Measurements from ENCODE around the gene OR6C68. TPM values are rescaled to one million over a fixed set of nuclear protein-coding genes. Genes with fewer than 3 reads are reported as not detected.
"Not testable (repeated sequence)": the region's sequence is repeated elsewhere in the genome, so short reads cannot be mapped to it uniquely, and the experiment has no call there.

Gene OR6C68
- total RNA-seq, 1 donor: not detected

DNA sequence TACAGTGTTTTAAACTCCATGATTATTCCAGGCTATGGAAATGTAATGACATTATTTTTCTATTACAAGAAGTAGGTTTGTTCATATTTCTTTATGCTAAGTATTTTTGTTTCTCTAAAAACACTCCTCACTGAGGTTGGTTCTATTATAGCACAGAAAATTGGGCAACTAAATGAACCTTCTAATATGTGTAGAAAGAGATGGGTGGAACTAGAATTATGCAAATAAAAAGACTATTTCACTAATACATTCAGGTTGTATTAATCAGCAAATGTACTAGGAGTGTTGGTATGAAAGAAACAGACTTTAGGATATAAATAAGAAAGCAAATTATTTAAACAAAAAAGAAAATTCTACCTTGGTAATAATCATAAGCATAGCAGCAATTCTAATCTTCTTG, 43.4 kb upstream of the OR6C68 start:
- no peaks in the 10 kb centered on the region for H3K4me1 ChIP-seq (ENCODE audit: insufficient read depth, low read length)
- no peak overlapping the region for H3K4me3 ChIP-seq (ENCODE audit: insufficient read depth, low read length)
- H3K27ac ChIP-seq (ENCODE audit: low read depth, low read length): no peak overlapping the region
- no peaks in the 10 kb centered on the region for H3K36me3 ChIP-seq (ENCODE audit: insufficient read depth, low read length)
- DNase-seq (ENCODE audit: insufficient read length, low spot score, missing footprints): no peak
- no peaks in the 10 kb centered on the region for H3K79me2 ChIP-seq (ENCODE audit: insufficient read depth, low read length)
- TF ChIP-seq, protein P1, sequence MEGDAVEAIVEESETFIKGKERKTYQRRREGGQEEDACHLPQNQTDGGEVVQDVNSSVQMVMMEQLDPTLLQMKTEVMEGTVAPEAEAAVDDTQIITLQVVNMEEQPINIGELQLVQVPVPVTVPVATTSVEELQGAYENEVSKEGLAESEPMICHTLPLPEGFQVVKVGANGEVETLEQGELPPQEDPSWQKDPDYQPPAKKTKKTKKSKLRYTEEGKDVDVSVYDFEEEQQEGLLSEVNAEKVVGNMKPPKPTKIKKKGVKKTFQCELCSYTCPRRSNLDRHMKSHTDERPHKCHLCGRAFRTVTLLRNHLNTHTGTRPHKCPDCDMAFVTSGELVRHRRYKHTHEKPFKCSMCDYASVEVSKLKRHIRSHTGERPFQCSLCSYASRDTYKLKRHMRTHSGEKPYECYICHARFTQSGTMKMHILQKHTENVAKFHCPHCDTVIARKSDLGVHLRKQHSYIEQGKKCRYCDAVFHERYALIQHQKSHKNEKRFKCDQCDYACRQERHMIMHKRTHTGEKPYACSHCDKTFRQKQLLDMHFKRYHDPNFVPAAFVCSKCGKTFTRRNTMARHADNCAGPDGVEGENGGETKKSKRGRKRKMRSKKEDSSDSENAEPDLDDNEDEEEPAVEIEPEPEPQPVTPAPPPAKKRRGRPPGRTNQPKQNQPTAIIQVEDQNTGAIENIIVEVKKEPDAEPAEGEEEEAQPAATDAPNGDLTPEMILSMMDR (IDR thresholded peaks at IDR 0.05; ENCODE audit: extremely low read depth, low read depth, low read length): no peak
- no peaks in the 10 kb centered on the region for H3K9me3 ChIP-seq (ENCODE audit: low read depth, low read length)
- H3K4me2 ChIP-seq (ENCODE audit: insufficient read depth, low read length): no peak overlapping the region
- no peaks in the 10 kb centered on the region for H3K27me3 ChIP-seq (ENCODE audit: insufficient read depth, low read length)
- no peak overlapping the region for H2AFZ ChIP-seq (ENCODE audit: low read length)
- H4K20me1 ChIP-seq (ENCODE audit: insufficient read depth, low read length): no peaks in the 10 kb centered on the region

DNA sequence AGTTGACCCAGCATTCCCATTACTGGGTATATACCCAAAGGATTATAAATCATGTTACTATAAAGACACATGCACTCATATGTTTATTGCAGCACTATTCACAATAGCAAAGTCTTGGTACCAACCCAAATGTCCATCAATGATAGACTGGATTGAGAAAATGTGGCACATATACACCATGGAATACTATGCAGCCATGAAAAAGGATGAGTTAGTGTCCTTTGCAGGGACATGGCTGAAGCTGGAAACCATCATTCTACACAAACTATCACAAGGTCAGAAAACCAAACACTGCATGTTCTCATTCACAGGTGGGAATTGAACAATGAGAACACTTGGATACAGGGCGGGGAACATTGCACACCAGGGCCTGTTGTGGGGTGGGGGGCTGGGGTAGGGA, 27.3 kb upstream of the OR6C68 start:
- not testable (repeated sequence) for H2AFZ ChIP-seq (ENCODE audit: low read length); H3K4me2 ChIP-seq (ENCODE audit: insufficient read depth, low read length); H3K9me3 ChIP-seq (ENCODE audit: low read depth, low read length); DNase-seq (ENCODE audit: insufficient read length, low spot score, missing footprints); H3K27me3 ChIP-seq (ENCODE audit: insufficient read depth, low read length); H3K27ac ChIP-seq (ENCODE audit: low read depth, low read length); H3K36me3 ChIP-seq (ENCODE audit: insufficient read depth, low read length); H4K20me1 ChIP-seq (ENCODE audit: insufficient read depth, low read length); H3K4me3 ChIP-seq (ENCODE audit: insufficient read depth, low read length); H3K4me1 ChIP-seq (ENCODE audit: insufficient read depth, low read length); H3K79me2 ChIP-seq (ENCODE audit: insufficient read depth, low read length)

DNA sequence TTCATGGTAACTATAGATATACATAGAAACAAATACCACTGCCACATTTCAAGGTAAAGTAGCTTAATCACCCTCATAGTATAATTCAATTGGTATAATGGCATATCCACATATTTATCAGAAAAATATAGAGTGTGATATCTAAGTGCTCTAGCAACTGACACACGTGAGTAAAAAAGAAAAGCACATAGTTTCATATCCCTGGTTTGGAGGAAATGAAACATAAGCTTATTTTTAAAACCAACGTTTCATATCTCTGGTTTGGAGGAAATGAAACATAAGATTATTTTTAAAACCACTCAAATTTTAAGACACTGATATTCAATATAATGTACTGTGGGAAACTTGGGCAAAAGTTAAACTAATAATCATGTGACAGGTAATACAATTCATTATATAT, 24.3 kb upstream of the OR6C68 start:
- Histone ChIP-seq H3K79me2 (ENCODE audit: insufficient read depth, low read length) (no peaks in the 10 kb centered on the region), H4K20me1 (ENCODE audit: insufficient read depth, low read length) (no peaks in the 10 kb centered on the region), H3K4me2 (ENCODE audit: insufficient read depth, low read length) (no peak overlapping the region), H3K9me3 (ENCODE audit: low read depth, low read length) (no peaks in the 10 kb centered on the region), H2AFZ (ENCODE audit: low read length) (no peak overlapping the region), H3K27me3 (ENCODE audit: insufficient read depth, low read length) (no peaks in the 10 kb centered on the region), H3K4me1 (ENCODE audit: insufficient read depth, low read length) (no peaks in the 10 kb centered on the region), H3K4me3 (ENCODE audit: insufficient read depth, low read length) (no peak overlapping the region), H3K36me3 (ENCODE audit: insufficient read depth, low read length) (no peaks in the 10 kb centered on the region), H3K27ac (ENCODE audit: low read depth, low read length) (no peak overlapping the region)
- no peak for DNase-seq (ENCODE audit: insufficient read length, low spot score, missing footprints)
- TF ChIP-seq, protein P1 (IDR thresholded peaks at IDR 0.05; ENCODE audit: extremely low read depth, low read depth, low read length): no peak

DNA sequence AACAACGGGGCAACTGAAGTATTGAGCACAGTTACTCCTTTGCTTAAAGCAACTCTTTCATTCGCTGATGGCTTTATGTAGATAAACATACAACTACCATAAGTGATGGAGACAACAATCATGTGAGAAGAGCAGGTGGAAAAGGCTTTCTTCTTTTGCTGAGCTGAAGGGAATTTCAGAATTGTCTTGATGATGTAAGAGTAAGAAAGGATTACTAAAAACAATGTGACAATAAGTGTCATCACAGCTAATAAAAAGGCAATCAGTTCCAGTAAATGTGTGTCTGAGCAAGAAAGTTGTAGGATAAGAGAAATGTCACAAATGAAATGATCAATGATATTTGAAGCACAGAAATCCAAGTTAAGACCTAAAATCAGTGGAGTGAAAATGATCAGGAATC, 22.9 kb upstream of the OR6C68 start:
- H3K36me3 ChIP-seq (ENCODE audit: insufficient read depth, low read length): no peaks in the 10 kb centered on the region
- no peaks in the 10 kb centered on the region for H3K79me2 ChIP-seq (ENCODE audit: insufficient read depth, low read length)
- no peak overlapping the region for H3K4me2 ChIP-seq (ENCODE audit: insufficient read depth, low read length)
- TF ChIP-seq, protein P1 (IDR thresholded peaks at IDR 0.05; ENCODE audit: extremely low read depth, low read depth, low read length): no peak
- H3K9me3 ChIP-seq (ENCODE audit: low read depth, low read length): no peaks in the 10 kb centered on the region
- no peak for DNase-seq (ENCODE audit: insufficient read length, low spot score, missing footprints)
- no peaks in the 10 kb centered on the region for H3K27me3 ChIP-seq (ENCODE audit: insufficient read depth, low read length)
- no peak overlapping the region for H3K27ac ChIP-seq (ENCODE audit: low read depth, low read length)
- no peak overlapping the region for H2AFZ ChIP-seq (ENCODE audit: low read length)
- H4K20me1 ChIP-seq (ENCODE audit: insufficient read depth, low read length): no peaks in the 10 kb centered on the region
- H3K4me3 ChIP-seq (ENCODE audit: insufficient read depth, low read length): no peak overlapping the region
- no peaks in the 10 kb centered on the region for H3K4me1 ChIP-seq (ENCODE audit: insufficient read depth, low read length)
